PC-3 (cell line): ENCODE measurements around the gene TAC4. TPM values are rescaled to one million over a fixed set of nuclear protein-coding genes. Genes with fewer than 3 reads are reported as not detected.

Source experiments
- ATAC-seq: fragments of 200-7000 bp; cut with Tn5 transposase; 2 replicates; pipeline ENCODE4 v1.9.1; 2020; ENCODE audit warnings: mild to moderate bottlenecking, moderate library complexity
- BruUV-seq: library from RNA; stranded (reverse); fragments of 400-500 nt; replicated peaks from 2 replicates; lab custom pipeline; 2021; lab: Mats Ljungman, UMichigan
- CTCF ChIA-PET: fragments of 300-600 bp; sonication (Branson Sonifier 250); formaldehyde crosslinking; loops from one replicate; lab custom pipeline; 2022; ENCODE audit warnings: antibody characterized with exemption; lab: Charles Lee
- POLR2A ChIA-PET: fragments of 300-600 bp; sonication (Branson Sonifier 250); formaldehyde crosslinking; loops from one replicate; lab custom pipeline; 2022; ENCODE audit warnings: antibody characterized with exemption; ENCODE audit not compliant: unreplicated experiment; lab: Charles Lee
- DNase-seq: peaks from one replicate; pipeline ENCODE4 v3.0.0-alpha.2; 2015
- H2AFZ ChIP-seq: fragments of 300-600 bp; sonication (generic); 2 replicates; pipeline ENCODE4 v1.6.0; 2016; ENCODE audit warnings: antibody characterized with exemption, low read length
- H3F3A ChIP-seq: fragments of 300-600 bp; sonication (generic); one replicate; pipeline ENCODE4 v1.6.0; 2017; ENCODE audit warnings: antibody characterized with exemption, low read length, control low read depth, mild to moderate bottlenecking; ENCODE audit not compliant: unreplicated experiment
- H3K27ac ChIP-seq: fragments of 300-600 bp; sonication (generic); 2 replicates; pipeline ENCODE4 v1.5.1; 2016; ENCODE audit warnings: mild to moderate bottlenecking, low read length
- H3K27me3 ChIP-seq: fragments of 300-600 bp; sonication (generic); 2 replicates; pipeline ENCODE4 v1.6.1; 2016; ENCODE audit warnings: low read length, mixed read lengths
- H3K36me3 ChIP-seq: fragments of 300-600 bp; sonication (generic); 2 replicates; pipeline ENCODE4 v1.6.1; 2016; ENCODE audit warnings: low read depth, mixed run types, low read length, mixed read lengths
- H3K4me1 ChIP-seq: fragments of 300-600 bp; sonication (generic); 2 replicates; pipeline ENCODE4 v1.5.1; 2016; ENCODE audit warnings: low read length; ENCODE audit not compliant: insufficient read depth
- H3K4me2 ChIP-seq: fragments of 300-600 bp; sonication (generic); 2 replicates; pipeline ENCODE4 v1.6.0; 2016; ENCODE audit warnings: low read length
- H3K4me3 ChIP-seq: fragments of 300-600 bp; sonication (generic); 2 replicates; pipeline ENCODE4 v1.5.1; 2016; ENCODE audit warnings: mild to moderate bottlenecking, low read length, mixed read lengths
- H3K79me2 ChIP-seq: fragments of 300-600 bp; sonication (generic); 2 replicates; pipeline ENCODE4 v1.6.1; 2017; ENCODE audit warnings: low read length, mixed read lengths
- H3K9ac ChIP-seq: fragments of 300-600 bp; sonication (generic); 2 replicates; pipeline ENCODE4 v1.6.0; 2016; ENCODE audit warnings: mild to moderate bottlenecking, low read length
- H3K9me2 ChIP-seq: fragments of 300-600 bp; sonication (generic); replicated peaks from 2 replicates; pipeline ENCODE4 v1.6.1; 2016; ENCODE audit warnings: mixed run types, low read length, mixed read lengths
- H3K9me3 ChIP-seq: fragments of 300-600 bp; sonication (generic); 2 replicates; pipeline ENCODE4 v1.6.1; 2016; ENCODE audit warnings: low read length, mixed read lengths
- H4K20me1 ChIP-seq: fragments of 300-600 bp; sonication (generic); 2 replicates; pipeline ENCODE4 v1.6.1; 2016; ENCODE audit warnings: low read length, mixed read lengths
- CTCF ChIP-seq: fragments of 300-600 bp; sonication (generic); conservative IDR thresholded peaks from 2 replicates; pipeline ENCODE4 v1.5.1; 2017; ENCODE audit warnings: antibody characterized with exemption, low read depth, mild to moderate bottlenecking, low read length
- EZH2 ChIP-seq: fragments of 300-600 bp; sonication (generic); IDR thresholded peaks from one replicate; pipeline ENCODE4 v1.6.1; 2017; ENCODE audit warnings: antibody characterized with exemption, mild to moderate bottlenecking, low read length; ENCODE audit not compliant: unreplicated experiment
- EZH2phosphoT487 ChIP-seq: fragments of 300-600 bp; sonication (generic); IDR thresholded peaks from 2 replicates; pipeline ENCODE4 v1.6.1; 2018; ENCODE audit warnings: mild to moderate bottlenecking, antibody characterized with exemption, low read length, borderline replicate concordance
- intact Hi-C: fragments of 100-400 bp; cut with micrococcal nuclease; formaldehyde crosslinking; loops from 2 replicates; pipeline ENCODE4 v1.9.0; 2023
- total RNA-seq: library from RNA; depleted of rRNA; stranded (reverse); fragments of >200 nt; gene quantifications from 2 replicates; pipeline ENCODE4 v1.2.3, GENCODE V29; 2014

TAC4 gene
- total RNA-seq, 1 experiment from 2014 or later = not detected

GRCh38 chr17:49836111-49837030 is 11.5 kb downstream of the TAC4 start:
- TF ChIP-seq EZH2phosphoT487 (no peak), EZH2 (no peak), CTCF (no peak)
- H3K9me2 ChIP-seq = no peaks in the 10 kb centered on the region
- H3F3A ChIP-seq = no peaks in the 10 kb centered on the region
- H3K27me3 ChIP-seq = no peaks in the 10 kb centered on the region
- no peak overlapping the region for H3K9ac ChIP-seq
- ATAC-seq (no peak; the same call in 1 of the 2 replicates), DNase-seq (no peak)
- no peak overlapping the region for H3K27ac ChIP-seq
- H3K4me2 ChIP-seq = no peak overlapping the region
- no peaks in the 10 kb centered on the region for H3K79me2 ChIP-seq
- CTCF ChIA-PET = no interaction called here
- no peaks in the 10 kb centered on the region for H4K20me1 ChIP-seq
- H3K9me3 ChIP-seq = no peaks in the 10 kb centered on the region
- no peak overlapping the region for H3K4me3 ChIP-seq
- peaks cover 9% of the 10 kb centered on the region for H3K36me3 ChIP-seq
- no TSS peak for BruUV-seq
- intact Hi-C loops = no loop called here
- no peak overlapping the region for H2AFZ ChIP-seq
- POLR2A ChIA-PET = no interaction called here
- no peaks in the 10 kb centered on the region for H3K4me1 ChIP-seq

- no peak overlapping the region for H2AFZ ChIP-seq
- H3K9me2 ChIP-seq = no peaks in the 10 kb centered on the region
- no peak overlapping the region for H3K4me3 ChIP-seq
- TF ChIP-seq CTCF (no peak), EZH2 (no peak), EZH2phosphoT487 (no peak)
- ChIA-PET POLR2A (no interaction called here), CTCF (no interaction called here)
- no peak overlapping the region for H3K4me2 ChIP-seq
- H4K20me1 ChIP-seq = no peaks in the 10 kb centered on the region
- H3K27me3 ChIP-seq = no peaks in the 10 kb centered on the region
- no peaks in the 10 kb centered on the region for H3K9me3 ChIP-seq
- DNase-seq (no peak), ATAC-seq (no peak)
- H3K79me2 ChIP-seq = no peaks in the 10 kb centered on the region
- H3K4me1 ChIP-seq = peaks cover 2% of the 10 kb centered on the region; the same call in 1 of the 2 replicates
- H3K9ac ChIP-seq = no peak overlapping the region
- no TSS peak for BruUV-seq
- no peaks in the 10 kb centered on the region for H3F3A ChIP-seq
- peaks cover 9% of the 10 kb centered on the region for H3K36me3 ChIP-seq
- intact Hi-C loops = no loop called here
- no peak overlapping the region for H3K27ac ChIP-seq
These were observed 12.4 kb downstream of the TAC4 start for GRCh38 chr17:49835472-49835871.
